Measurements from ENCODE around the gene DUSP1. TPM values are rescaled to one million over a fixed set of nuclear protein-coding genes. Genes with fewer than 3 reads are reported as not detected.

The DUSP1 gene
- total and polyA plus RNA-seq, 10 of the 15 experiments (the other 5 are each of a cell fraction or from before 2014, with no cell fraction given): 1.4 to 6.2 (median 3.9) TPM

GRCh38 chr5:172763120-172763464, 7.9 kb downstream of the DUSP1 start:
- WGBS (ENCODE audit: insufficient coverage, insufficient replicate concordance, low lambda C conversion rate, missing lambda C conversion rate): 92% methylated on average over 18 of the region's 21 CpGs
- no peak overlapping the region for H3K27ac ChIP-seq (ENCODE audit: control insufficient read depth, insufficient read depth)
- no peak overlapping the region for H2AFZ ChIP-seq (ENCODE audit: control insufficient read depth, low read depth, low read length)
- no peak overlapping the region for H3K4me3 ChIP-seq
- ATAC-seq: no peak
- intact Hi-C loops (cut with micrococcal nuclease; ENCODE audit: unreplicated experiment) (no loop called here), in situ Hi-C loops (cut with MboI) (no loop called here)
- no TSS peak for BruUV-seq (replicated peaks)
- H3K79me2 ChIP-seq (ENCODE audit: control insufficient read depth, insufficient read depth, low read length): no peaks in the 10 kb centered on the region
- RAD21 ChIA-PET (ENCODE audit: unreplicated experiment): no interaction called here
- POLR2A ChIA-PET: no interaction called here
- no peak for DNase-seq (ENCODE audit: low read depth, low spot score)
- peaks cover 10% of the 10 kb centered on the region for H3K4me1 ChIP-seq (ENCODE audit: control insufficient read depth, insufficient read depth, low read length)
- H3K36me3 ChIP-seq (ENCODE audit: control insufficient read depth in 2 of 2, insufficient read depth in 2 of 2, low read length in 1 of 2): no peaks in the 10 kb centered on the region
- TF ChIP-seq SMC3 (IDR thresholded peaks at IDR 0.05; ENCODE audit: borderline replicate concordance, low read length) (no peak), ZNF384 (IDR thresholded peaks at IDR 0.05; ENCODE audit: borderline replicate concordance, low read depth, low read length) (no peak), CBX5 (IDR thresholded peaks at IDR 0.05; ENCODE audit: low read depth) (no peak), DPF2 (IDR thresholded peaks at IDR 0.05) (no peak), RFX5 (IDR thresholded peaks at IDR 0.05; ENCODE audit: low read depth, low read length) (no peak), USF2 (IDR thresholded peaks at IDR 0.05; ENCODE audit: borderline replicate concordance, low read depth, low read length) (no peak), ATF3 (IDR thresholded peaks at IDR 0.05; ENCODE audit: borderline replicate concordance, extremely low read depth, low read depth, low read length) (no peak), TBL1XR1 (IDR thresholded peaks at IDR 0.05; ENCODE audit: low read depth, low read length) (no peak), ZNF24 (IDR thresholded peaks at IDR 0.05) (no peak), SREBF1 (IDR thresholded peaks at IDR 0.05; ENCODE audit: low read length) (no peak), SMARCA5 (IDR thresholded peaks at IDR 0.05) (no peak), SUPT20H (IDR thresholded peaks at IDR 0.05; ENCODE audit: borderline replicate concordance, control insufficient read depth, low read depth, low read length) (no peak), ZZZ3 (IDR thresholded peaks at IDR 0.05; ENCODE audit: control insufficient read depth, insufficient read length, low read depth) (no peak), BCLAF1 (IDR thresholded peaks at IDR 0.05) (no peak), CHD2 (IDR thresholded peaks at IDR 0.05; ENCODE audit: borderline replicate concordance, low read depth, low read length) (no peak), STAT1 (conservative IDR thresholded peaks at IDR 0.05) (no peak)
- FAIRE-seq: no peak
- no peak overlapping the region for H3K9ac ChIP-seq (ENCODE audit: control insufficient read depth, insufficient read depth, low read length)
- no peaks in the 10 kb centered on the region for H3K9me3 ChIP-seq (replicated peaks; ENCODE audit: control insufficient read depth, insufficient read depth, low read length)
- no peak overlapping the region for H3K4me2 ChIP-seq (ENCODE audit: control insufficient read depth, insufficient read depth)
- H3K27me3 ChIP-seq (replicated peaks in 1 of 2; ENCODE audit: control insufficient read depth in 2 of 2, insufficient read depth in 2 of 2, low read length in 1 of 2): peaks cover 0 to 1% of the 10 kb centered on the region in 2 experiments; a peak in 1 of 4 replicates
- no peaks in the 10 kb centered on the region for H4K20me1 ChIP-seq (ENCODE audit: control insufficient read depth, insufficient read depth)
- CTCF ChIA-PET: no interaction called here
- SMC1A ChIA-PET (ENCODE audit: uncharacterized antibody, unreplicated experiment): no interaction called here

Measured in GM12878 (cell line).